HG02678 (cell line): Measurements from ENCODE around the gene AFG1L.

Experiments used
- ATAC-seq: cut with Tn5 transposase; IDR thresholded peaks from one replicate; pipeline ENCODE4 v1.9.1; 2021; ENCODE audit warnings: mild to moderate bottlenecking, moderate library complexity; ENCODE audit not compliant: unreplicated experiment

The AFG1L gene

DNA sequence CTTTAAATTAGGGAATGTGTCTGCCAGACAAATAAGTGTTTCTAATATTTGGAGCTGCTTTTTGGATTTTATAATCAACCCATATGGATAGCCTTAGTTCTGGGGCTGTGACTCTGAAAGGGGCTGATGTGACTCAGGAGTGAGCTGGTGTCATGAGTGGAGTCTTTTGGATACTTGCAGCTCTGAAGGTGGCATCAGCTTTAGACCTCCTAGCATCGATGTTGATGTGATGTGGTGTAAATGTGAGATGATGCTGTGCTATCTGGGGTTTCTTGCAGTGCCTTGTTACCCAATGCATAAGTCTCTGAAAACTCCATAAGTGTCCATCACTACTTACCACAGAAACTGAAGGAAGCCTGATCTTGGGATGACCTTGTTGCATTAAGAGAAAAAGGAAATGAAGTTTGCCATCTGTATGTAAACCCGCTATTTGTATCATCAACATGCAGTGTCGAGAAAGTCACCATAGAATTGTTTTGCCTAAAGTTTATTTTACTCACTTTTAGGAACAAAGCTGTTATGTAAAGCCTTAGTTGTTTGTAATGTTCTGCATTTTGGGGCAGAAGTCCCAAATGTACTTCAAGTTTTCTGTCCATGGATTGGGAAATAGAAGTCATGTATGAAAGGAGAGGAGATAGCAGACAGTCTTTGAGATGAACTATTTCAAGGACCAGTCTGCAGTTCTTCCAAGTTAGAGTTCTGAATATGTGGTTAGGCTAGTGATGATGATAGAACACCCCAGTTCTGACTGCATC lies 273.9 kb downstream of the AFG1L start:
- ATAC-seq = no peak

DNA sequence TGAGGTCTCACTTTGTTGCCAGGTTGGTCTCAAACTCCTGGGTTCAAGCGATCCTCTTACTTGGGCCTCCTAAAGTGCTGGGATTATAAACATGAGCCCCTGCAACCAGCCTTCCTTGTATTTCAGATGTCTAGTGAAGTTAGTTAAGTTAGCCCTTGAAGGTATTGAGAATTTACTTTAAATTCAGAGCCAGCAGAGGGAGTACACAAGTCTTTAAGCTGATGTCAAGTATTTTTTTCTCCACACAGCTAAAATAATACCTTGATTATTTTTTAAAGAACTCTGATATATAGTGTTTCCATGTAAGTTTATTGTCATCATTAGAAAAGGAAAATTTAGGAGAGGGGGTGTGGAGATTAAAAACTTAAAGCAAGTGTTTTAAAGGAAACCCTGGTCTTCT lies 275.7 kb downstream of the AFG1L start:
- ATAC-seq = no peak

DNA sequence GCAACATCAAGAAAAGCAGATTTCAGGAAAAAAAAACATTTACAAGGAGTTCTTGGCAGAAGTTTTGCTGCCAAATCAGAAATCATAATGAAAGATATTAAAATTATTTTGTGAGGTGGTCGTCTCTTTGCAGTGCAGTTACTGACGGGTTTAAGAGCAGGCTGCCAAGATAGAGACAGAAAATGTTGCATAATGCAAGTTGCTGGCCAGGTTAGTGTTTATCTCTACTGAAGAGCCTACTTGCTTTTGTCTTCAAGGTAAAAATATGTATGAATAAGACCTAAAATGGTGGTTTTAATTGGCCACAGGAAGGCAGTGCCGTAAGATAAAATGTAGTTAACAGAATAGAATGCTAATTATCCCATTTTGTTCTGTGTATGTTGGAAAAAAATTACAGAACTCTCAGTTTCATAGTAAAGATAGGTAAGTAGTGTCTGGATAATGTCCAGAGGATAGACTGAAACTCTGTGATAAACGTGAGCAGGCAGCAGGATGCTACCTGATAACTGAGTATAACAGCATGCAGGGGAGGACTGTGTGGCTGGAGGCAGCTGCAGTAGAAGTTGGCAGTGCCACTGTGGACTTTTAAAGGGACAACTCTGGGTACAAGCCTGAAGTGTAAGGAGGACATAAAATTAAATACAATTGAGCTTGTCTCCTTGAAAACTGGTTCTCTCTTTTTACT lies 279.7 kb downstream of the AFG1L start:
- ATAC-seq = no peak
